T-helper 22 cell (primary cell): ENCODE results near the gene RORB.
"Not testable (repeated sequence)": the region's sequence is repeated elsewhere in the genome, so short reads cannot be mapped to it uniquely, and the experiment has no call there.

Experiments used
- DNase-seq: peaks from one replicate; pipeline ENCODE4 v3.0.0-alpha.2; 2020; ENCODE audit warnings: low read depth

RORB gene

GRCh38 chr9:74513221-74513620 is 16.1 kb downstream of the RORB start:
- DNase-seq: no peak

- no peak for DNase-seq
These were observed 20.1 kb downstream of the RORB start for GRCh38 chr9:74517188-74517587.

- no peak for DNase-seq
These were observed 22.3 kb downstream of the RORB start for GRCh38 chr9:74519419-74519818.

GRCh38 chr9:74521009-74521408 is 23.9 kb downstream of the RORB start:
- no peak for DNase-seq

GRCh38 chr9:74524289-74524688 is 27.2 kb downstream of the RORB start:
- DNase-seq: no peak

GRCh38 chr9:74526215-74526614 is 29.1 kb downstream of the RORB start:
- DNase-seq: no peak

- no peak for DNase-seq
These were observed 30.6 kb downstream of the RORB start for GRCh38 chr9:74527718-74528117.

GRCh38 chr9:74528207-74528606 is 31.1 kb downstream of the RORB start:
- no peak for DNase-seq

GRCh38 chr9:74530458-74530857 is 33.3 kb downstream of the RORB start:
- not testable (repeated sequence) for DNase-seq

- DNase-seq: no peak
These were observed 36.1 kb downstream of the RORB start for GRCh38 chr9:74533253-74533652.

GRCh38 chr9:74534841-74535240 is 37.7 kb downstream of the RORB start:
- DNase-seq: no peak

- no peak for DNase-seq
These were observed 46.0 kb downstream of the RORB start for GRCh38 chr9:74543145-74543544.

- no peak for DNase-seq
These were observed 54.1 kb downstream of the RORB start for GRCh38 chr9:74551266-74551665.

- no peak for DNase-seq
These were observed 57.8 kb downstream of the RORB start for GRCh38 chr9:74554751-74555419.

GRCh38 chr9:74555565-74555964 is 58.4 kb downstream of the RORB start:
- no peak for DNase-seq

GRCh38 chr9:74556685-74557084 is 59.5 kb downstream of the RORB start:
- DNase-seq: no peak

- DNase-seq: no peak
These were observed 60.4 kb downstream of the RORB start for GRCh38 chr9:74557571-74557970.

- no peak for DNase-seq
These were observed 65.5 kb downstream of the RORB start for GRCh38 chr9:74562611-74563010.

GRCh38 chr9:74570879-74571512 is 73.9 kb downstream of the RORB start:
- DNase-seq: no peak

GRCh38 chr9:74573640-74574191 is 76.6 kb downstream of the RORB start:
- DNase-seq: no peak

- no peak for DNase-seq
These were observed 79.0 kb downstream of the RORB start for GRCh38 chr9:74576176-74576575.

GRCh38 chr9:74577956-74578355 is 80.8 kb downstream of the RORB start:
- DNase-seq: no peak

- no peak for DNase-seq
These were observed 92.4 kb downstream of the RORB start for GRCh38 chr9:74589576-74589975.

GRCh38 chr9:74595286-74595685 is 98.2 kb downstream of the RORB start:
- DNase-seq: no peak
